ENCODE measurements around the gene RIC3.

The RIC3 gene

DNA sequence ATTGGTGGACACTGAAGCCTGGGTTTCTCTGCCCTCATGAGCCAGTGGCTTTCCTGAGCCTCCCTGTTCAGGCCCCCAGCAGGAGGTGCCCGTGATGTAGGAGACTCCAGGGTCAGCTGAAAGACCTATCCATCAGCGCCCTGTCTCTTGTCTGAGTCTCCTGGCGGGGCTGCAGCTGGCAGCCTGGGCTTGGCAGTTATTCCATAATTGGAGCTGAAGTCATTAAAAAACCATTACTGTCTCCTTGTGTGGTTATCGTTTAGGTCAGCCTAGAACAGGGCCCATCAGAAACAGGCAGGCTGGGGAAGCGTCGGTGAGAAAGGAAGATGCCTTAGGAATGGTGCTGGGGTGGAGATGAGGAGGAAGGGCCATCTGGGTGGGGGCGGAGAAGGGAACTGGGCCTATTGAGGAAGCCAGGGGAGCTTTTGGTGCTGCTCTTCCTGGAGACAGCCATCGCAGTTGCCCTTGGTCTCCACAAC, 82.8 kb downstream of the RIC3 start:
- no peak for DNase-seq

DNA sequence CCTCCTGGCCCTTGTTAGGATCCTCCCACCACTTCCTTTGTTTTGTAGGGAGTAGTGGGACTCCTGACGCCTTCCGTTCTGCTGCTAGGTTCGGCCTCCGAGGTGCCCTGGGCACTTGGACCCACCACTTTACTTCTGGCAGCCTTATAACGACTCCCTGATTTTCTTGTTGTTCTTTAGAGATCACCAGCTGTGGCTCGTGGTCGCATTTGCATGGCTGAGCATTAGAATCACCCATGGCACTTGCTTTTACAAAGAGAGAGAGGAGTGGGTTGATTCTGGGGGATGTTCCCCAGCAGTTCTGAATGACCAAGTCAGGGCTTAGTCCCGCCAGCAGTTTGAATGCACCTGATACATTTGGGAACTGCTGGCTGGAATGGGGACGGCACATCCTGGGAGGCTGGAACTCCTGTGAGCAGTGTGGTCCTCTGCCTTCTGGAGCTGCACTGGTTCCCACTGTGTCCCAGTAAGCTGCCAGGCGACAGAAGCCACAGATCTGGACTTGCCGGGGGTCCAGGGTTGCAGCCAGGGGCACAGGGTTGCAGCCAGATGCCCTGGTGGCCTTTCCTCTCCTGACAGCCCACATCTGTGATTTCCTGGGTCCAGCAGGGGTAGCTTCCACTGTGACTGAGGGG, 83.7 kb downstream of the RIC3 start:
- DNase-seq, result no peak

DNA sequence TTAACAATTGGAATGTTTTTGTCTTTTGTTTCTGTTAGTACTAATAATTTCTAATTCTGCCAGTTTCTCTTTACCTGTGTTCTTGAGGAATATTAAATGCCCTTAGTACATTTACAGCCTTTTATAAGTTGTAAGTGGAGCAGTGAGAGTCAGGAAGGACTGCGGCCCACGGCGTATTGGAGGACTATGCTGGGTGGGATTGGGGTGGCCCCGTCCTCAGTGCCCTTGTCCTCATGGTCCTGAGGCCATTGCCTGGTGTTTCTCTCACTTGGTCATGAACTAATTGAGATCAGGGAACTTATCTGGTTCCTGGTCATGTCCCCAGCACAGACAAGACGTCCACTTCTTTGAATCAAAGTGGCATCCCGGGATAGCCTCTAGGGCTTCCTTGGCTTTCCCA, 84.5 kb downstream of the RIC3 start:
- DNase-seq, result no peak

- no peak for DNase-seq
Measured at GRCh38 chr11:8083871-8084281, 84.9 kb downstream of the RIC3 start.

DNA sequence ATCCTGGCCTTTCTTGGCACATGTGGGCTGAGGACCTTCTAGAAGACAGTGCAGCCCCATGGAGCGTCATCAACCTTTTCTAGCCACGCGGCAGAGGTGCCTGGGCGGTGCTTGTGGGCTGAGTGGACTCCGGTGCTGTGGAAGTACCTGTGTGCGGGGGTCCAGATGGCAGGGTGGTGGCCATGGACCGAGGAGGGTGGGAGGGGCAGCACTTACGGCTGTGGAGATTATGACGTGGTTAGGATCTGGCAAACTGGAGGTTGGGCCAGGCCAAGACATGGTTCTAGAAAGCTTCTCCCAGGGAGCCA, 85.8 kb downstream of the RIC3 start:
- DNase-seq, result no peak

DNA sequence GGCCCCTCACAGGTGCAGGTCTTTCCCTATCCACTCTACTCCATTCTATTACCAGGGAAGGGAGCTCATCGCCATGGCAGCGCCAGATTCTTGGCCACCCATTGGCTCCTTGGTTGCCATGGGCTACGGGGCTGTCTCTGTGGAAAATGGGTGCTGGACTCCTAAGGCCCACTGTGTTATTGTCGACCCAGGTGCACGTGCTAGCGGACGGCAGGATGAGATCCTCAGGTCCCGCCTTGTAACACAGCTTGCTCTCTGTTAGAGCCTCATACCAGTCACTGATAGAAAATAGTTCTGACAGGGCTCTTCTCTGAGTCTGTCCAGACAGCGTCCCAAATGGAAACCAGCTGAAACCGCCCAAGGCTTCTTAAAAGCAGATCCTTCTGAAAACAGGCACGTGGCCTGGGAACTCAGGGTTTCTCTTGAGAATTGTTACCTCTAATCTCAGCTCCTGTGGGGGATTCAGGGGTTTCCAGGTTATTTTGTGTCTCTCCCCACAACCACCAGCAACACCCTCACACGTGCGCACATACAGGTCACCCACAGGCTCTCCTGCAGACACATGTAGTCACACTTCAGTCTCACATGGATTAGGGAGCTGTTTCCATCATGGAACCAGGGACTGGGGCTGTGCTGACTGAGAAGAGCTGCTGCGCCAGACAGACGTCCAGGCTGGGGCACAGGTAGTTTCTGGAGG, 86.3 kb downstream of the RIC3 start:
- DNase-seq, result no peak

DNA sequence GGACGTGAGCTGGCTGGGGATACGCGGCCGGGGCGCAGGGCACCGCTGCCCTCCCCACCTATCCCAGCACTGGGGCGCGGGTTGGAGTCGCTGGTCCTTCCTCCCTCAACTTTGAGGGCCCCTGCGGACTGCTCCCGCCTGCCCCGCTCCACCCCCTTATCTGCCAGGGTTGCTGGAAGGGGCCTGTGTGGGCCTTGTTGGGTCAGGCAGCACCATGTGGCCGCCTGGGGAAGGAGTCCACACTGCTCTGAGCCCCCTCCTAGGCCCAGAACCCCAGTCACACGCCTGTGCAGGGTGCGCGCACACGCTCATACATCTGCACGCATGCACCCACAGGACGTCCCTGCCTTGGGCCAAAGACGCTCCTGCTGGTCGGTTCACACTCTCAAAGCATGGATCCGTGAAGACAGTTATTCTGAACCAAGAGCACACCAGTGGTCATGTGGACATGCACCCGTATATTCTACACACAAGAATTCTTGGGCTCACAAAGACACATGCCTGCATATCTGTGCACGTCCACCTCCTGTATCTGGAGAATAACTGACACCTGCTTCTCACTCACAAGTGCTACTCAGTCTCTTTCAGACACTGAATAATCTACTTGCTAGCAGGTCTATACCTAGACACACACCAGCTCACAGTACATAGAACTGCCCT, 87.1 kb downstream of the RIC3 start:
- no peak for DNase-seq

DNA sequence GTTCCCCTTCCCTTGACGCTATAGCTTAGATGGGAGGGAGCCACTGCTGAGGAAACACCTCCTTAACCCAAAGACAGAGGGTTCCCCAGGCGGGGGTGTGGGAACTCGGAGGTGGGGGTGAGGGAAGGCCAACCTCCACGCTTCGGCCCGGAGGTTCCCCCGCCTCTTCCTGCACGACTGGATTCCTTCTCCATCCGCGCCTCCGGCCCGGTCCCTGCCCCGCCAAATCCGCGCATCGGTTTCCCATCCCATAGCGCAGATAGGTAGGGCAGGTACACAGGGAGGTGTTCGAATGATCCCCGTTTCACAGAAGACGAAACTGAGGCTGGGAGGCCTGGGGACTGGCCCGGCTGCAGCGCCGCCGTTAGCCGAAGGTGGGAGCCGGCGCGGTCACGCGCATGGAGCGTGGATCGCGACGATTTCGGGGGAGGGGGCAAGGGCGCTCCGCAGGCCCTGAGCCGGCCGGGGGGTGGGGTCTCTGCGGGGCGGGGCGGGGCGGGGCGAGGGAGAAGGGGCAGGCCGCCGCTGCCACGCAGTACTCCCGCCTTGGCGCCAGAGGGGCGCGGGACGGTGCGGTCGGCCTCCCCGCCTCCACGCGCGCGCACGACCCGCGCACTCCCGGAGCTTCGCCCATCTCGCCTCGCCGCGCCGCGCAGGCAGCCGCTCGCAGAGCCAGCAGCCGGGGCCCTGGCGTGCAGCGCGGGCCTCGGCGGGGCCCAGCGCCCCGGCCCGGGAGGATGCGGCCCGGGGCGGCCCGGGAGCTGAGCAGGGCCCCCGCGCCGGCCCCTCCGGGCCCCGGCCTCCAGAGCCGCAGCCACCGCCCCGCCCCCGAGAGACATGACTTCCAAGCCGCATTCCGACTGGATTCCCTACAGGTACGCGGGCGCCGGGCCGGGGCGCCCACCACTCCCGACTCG, 87.9 kb downstream of the RIC3 start, which contains the start of gene TUB:
Gene TUB, plus strand, starts transcription at position 538 of the 917 bp plus-strand sequence. Its CDS starts 300 bp downstream, at position 838.
- DNase-seq, result no peak

GRCh38 chr11:8080069-8080670, 88.7 kb downstream of the RIC3 start:
- DNase-seq, result no peak

DNA sequence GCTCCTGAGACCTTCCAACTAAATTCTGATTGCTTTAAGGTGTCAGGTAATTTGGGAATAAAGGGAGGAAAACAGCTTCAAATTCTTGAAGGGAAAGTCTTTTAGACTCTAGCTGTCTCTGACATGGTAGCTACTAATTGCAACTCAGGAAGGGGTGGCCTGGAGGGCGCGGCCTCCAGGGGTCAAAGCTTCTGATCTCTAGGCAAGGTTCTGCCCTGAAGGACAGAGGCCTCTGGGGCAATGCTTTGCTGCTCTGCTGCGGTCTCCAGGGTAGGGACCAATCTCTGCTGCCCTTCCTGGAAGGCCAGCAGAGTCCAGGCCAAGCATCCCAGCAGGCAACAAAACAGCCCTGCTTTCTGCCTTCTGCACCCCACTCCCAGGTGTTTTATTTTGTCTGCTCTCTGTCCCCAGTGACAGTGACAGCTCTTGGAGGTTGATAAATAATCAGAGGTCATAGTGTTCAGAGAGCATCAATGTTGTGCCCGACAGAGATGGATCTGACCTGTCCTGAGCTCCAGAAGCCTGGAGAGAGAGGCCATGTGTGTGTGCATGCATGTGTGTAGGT, 89.6 kb downstream of the RIC3 start:
- DNase-seq, result no peak

DNA sequence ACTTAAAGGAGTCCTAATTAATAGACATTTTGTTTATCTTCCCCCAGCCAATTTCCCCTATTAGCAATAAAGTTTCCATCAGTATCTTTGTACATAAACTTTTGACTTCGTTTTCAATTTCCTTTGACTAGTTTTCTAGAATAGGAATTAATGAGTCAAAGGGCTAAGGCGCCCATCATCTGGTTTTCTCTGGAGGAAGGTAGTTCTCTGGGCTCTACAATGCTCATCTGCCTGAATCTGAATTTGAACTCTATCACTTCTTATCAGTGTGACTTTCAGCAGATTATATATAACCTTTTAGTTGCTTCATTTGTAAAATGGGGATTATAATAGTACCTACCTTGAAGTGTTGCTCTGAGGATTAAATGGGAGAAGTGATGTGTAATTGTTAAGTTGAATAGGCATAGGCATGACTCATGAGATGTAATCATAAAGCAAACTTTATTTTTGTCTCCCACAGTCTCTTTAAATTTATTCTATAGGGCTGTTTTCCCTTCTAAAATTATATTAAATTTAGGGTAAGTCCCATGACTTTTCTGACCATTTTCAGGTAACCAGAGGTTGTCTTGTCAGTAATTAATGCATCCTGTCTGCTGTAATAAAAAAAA, 93.6 kb downstream of the RIC3 start:
- DNase-seq, result no peak

- no peak for DNase-seq
Measured at GRCh38 chr11:8071616-8072581, 96.9 kb downstream of the RIC3 start.

DNA sequence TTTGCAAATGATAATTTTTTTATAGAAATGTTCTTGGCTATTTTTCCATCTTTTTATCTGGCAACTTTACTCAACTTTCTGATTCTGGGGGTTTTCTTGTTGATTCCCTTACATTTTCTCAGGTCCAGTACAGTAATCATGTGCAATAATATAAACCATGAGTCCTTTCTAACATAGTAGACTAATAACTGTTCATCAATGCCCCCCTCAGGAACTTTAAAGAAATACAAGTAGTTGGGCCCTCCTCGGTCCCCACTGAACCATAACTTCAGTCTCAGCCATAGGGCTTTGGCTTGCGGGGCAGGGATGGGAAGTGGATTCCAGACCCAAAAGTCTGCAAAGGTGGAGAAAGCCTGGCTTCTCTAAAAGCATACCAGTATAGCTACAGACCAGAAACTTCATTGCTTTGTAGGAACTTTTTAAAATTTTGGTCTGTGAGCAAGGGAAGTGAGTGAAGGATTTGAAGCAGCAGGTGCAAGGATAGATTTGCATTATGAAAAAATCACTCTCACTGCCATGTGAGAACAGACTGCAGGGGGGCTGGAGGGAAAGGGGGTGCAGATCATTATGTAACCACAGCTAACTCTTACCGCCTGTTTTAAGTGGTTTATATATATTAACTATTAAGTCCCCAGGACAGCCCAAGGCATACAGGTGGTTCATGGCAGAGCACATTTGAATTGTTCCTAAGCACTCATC, 98.3 kb downstream of the RIC3 start:
- DNase-seq, result peak; percentile 52

DNA sequence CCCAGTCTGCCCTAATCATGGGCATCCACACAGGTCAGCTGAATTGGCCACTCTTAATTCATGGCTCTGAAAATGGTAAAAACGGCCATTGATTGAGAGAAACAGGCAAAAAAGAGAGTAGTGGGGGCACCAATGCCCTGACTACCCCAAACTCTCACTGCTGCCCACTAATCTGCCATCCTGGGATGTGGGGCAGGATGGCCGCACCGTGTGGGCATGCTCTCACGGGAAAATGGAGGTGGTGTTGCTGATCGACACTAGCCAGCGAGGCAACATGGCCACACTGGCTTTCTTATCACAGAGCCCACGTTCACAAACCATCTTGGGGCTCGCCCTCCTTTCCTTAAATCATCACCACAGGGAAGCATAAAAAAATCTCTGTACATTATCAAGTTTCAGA, 99.1 kb downstream of the RIC3 start:
- DNase-seq, result no peak

GRCh38 chr11:8068605-8069221, 100.1 kb downstream of the RIC3 start:
- peak; percentile 62 for DNase-seq

DNA sequence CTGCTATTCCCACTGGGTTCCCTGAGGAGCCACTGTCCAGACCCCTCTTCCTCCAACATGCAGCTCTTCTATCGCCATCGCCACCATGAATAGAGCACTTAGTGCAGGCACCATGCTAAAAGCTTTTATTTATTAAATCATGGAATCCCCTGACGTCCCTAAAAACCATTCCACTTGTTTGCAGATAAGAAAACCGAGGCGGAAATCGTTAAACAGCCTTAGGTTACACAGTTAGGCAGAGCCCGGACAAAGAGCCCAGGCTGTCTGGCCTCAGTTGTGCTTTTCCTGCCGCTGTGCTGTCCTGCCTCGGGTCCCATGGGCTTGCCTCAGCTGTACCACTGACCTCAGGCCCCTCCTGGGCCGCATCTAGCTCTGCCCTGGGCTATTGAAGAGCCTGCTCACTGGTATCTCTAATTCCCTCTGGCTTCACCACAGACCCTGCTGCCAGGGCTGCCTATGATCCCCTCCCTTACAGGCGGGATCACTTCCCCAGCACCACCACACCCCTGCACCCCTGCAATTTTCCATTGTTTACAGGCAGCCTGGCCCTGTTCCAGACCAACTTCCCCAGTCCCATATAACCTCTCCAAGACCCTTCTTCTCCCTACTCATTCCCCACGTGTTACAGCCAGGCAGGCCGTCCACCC, 100.8 kb downstream of the RIC3 start:
- no peak for DNase-seq

- DNase-seq, result no peak
Measured at GRCh38 chr11:8067567-8067928, 101.3 kb downstream of the RIC3 start.

DNA sequence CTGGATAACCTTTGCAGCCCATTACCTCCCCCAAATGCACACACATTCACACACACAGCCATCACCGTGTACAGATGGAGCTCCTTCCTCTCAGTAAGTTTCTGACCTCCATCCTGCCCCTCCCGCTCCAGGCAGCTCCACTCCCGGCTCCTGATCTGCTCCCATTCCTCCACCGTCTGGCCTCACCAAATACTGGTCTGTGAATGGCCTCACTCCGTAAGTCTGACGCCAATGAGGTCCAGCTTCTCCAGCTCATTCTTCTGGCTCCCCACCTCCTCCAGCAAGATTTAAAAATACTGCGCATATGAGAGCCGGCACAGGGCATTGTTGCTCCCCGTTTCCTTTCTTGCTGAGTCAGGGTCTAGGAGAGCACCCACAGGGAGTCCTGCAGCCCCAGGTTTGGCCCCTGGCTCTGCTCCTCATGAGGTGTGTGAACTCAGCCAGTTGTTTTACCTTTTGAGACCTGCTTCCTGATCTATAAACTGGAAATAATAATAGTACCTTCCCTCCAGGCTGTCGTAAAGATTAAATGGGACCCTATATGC, 101.8 kb downstream of the RIC3 start:
- no peak for DNase-seq
